ENCODE data around the gene NTNG1. TPM values are rescaled to one million over a fixed set of nuclear protein-coding genes. Genes with fewer than 3 reads are reported as not detected.

Gene NTNG1
- total RNA-seq, 1 donor from 2014 or later, result 5.7 TPM

DNA sequence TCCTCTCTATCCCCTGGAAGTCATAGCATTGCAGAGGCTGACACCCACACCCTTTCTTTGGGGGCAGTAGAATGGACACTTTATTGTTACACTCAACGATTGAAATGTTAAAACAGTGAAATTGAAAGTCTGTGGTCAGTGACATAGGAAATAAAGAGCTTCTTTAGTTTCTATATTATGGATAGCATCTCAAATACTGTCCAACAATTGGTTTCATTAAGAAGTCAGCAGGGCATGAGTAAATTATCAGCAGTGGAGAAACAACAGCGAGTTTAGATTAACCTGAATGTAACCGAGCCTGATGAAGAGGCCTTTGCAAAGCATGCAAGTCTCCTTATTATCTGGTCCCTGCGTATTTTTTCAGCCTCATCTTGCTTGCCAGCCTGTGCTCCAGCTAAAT is 350.7 kb downstream of the NTNG1 start:
- intact Hi-C loops (cut with micrococcal nuclease), result no loop called here
- POLR2A ChIA-PET, result no interaction called here
- ATAC-seq (ENCODE audit: low read depth) (no peak), DNase-seq (no peak)
- Mint-ChIP-seq H3K27me3 (no peaks in the 10 kb centered on the region), H3K9me3 (no peaks in the 10 kb centered on the region), H3K27ac (no peak overlapping the region), H3K4me3 (no peak overlapping the region), H3K36me3 (ENCODE audit: low read depth) (no peaks in the 10 kb centered on the region), H3K4me1 (peaks cover 9% of the 10 kb centered on the region)
- CTCF ChIA-PET, result no interaction called here
- TF ChIP-seq, protein P1, sequence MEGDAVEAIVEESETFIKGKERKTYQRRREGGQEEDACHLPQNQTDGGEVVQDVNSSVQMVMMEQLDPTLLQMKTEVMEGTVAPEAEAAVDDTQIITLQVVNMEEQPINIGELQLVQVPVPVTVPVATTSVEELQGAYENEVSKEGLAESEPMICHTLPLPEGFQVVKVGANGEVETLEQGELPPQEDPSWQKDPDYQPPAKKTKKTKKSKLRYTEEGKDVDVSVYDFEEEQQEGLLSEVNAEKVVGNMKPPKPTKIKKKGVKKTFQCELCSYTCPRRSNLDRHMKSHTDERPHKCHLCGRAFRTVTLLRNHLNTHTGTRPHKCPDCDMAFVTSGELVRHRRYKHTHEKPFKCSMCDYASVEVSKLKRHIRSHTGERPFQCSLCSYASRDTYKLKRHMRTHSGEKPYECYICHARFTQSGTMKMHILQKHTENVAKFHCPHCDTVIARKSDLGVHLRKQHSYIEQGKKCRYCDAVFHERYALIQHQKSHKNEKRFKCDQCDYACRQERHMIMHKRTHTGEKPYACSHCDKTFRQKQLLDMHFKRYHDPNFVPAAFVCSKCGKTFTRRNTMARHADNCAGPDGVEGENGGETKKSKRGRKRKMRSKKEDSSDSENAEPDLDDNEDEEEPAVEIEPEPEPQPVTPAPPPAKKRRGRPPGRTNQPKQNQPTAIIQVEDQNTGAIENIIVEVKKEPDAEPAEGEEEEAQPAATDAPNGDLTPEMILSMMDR (IDR thresholded peaks at IDR 0.05), result no peak

DNA sequence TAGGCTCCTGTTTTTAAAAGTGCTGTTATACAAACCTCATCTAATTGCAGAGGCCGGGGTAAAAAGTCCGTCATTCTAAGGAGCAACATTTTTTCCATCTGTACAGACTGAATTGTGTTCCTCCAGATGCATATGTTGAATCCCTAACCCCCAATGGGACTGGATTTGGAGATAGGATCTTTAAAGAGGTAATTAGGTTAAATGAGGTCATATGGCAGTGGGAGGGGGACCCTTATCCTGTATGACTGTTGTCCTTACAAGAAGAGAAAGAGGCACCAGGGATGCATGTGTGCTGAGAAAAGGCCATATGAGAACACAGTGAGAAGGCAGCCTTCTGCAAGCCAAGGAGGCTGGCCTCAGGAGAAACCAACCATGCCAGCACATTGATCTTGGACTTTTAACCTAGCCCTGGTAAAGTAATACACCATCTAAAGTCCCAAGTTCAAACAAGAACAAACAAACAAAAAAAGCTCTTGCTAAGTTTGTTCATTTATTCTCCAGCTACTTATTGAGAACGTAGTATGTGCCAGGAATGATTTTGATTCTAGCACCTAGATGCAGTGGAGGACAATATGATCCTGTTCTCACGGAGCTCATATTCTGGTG is 352.4 kb downstream of the NTNG1 start:
- no peak for ATAC-seq (ENCODE audit: low read depth)
- POLR2A ChIA-PET, result no interaction called here
- CTCF ChIA-PET, result no interaction called here
- TF ChIP-seq, protein P1 (IDR thresholded peaks at IDR 0.05), result no peak
- H3K27ac Mint-ChIP-seq, result no peak overlapping the region
- no peaks in the 10 kb centered on the region for H3K27me3 Mint-ChIP-seq
- H3K36me3 Mint-ChIP-seq (ENCODE audit: low read depth), result no peaks in the 10 kb centered on the region
- H3K9me3 Mint-ChIP-seq, result no peaks in the 10 kb centered on the region
- intact Hi-C loops (cut with micrococcal nuclease), result no loop called here
- no peak overlapping the region for H3K4me3 Mint-ChIP-seq
- peaks cover 9% of the 10 kb centered on the region for H3K4me1 Mint-ChIP-seq
- no peak for DNase-seq

DNA sequence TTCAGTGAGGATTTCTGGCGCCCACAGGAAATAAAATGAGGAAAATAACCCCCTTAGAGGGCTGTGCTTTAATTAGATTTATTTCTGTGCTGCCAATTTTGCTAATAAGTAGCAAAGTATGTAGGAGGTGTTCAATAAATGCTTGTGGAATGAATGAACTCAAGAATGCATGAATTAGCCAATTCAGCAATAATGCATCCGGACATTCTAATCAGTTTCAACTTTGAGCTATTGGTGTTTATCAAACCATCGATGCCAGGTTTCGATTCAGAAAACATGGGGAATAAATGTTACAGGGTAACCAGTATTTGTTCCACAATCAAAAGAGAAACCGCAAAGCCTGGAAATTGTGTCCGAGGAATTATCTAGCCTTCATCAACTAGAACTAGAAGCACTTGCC is 353.2 kb downstream of the NTNG1 start:
- H3K4me1 Mint-ChIP-seq, result peaks cover 14% of the 10 kb centered on the region
- ChIA-PET POLR2A (no interaction called here), CTCF (no interaction called here)
- DNase-seq (no peak), ATAC-seq (ENCODE audit: low read depth) (no peak)
- intact Hi-C loops (cut with micrococcal nuclease), result no loop called here
- no peaks in the 10 kb centered on the region for H3K27me3 Mint-ChIP-seq
- no peak overlapping the region for H3K27ac Mint-ChIP-seq
- H3K9me3 Mint-ChIP-seq, result no peaks in the 10 kb centered on the region
- H3K36me3 Mint-ChIP-seq (ENCODE audit: low read depth), result no peaks in the 10 kb centered on the region
- H3K4me3 Mint-ChIP-seq, result no peak overlapping the region
- TF ChIP-seq, protein P1 (IDR thresholded peaks at IDR 0.05), result no peak

DNA sequence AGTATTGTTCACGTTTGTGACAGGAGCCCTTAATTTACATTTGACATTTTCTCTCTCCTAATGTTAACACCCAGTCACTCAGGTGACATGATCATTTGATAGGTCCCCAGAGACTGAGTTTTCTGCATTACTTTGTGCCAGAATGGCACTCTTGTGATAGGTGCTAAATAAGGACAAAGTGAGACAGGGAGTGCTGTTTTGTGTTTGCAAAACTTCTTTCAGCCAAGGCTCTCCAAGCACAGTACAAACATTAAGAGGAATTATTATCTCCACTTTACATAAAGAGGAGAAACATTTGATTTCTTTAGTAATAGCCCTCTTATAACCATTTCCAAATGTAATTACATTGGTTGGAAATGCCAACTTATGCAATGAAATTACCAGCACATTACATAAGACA is 355.2 kb downstream of the NTNG1 start:
- H3K4me1 Mint-ChIP-seq, result peaks cover 20% of the 10 kb centered on the region
- intact Hi-C loops (cut with micrococcal nuclease), result no loop called here
- POLR2A ChIA-PET, result no interaction called here

DNA sequence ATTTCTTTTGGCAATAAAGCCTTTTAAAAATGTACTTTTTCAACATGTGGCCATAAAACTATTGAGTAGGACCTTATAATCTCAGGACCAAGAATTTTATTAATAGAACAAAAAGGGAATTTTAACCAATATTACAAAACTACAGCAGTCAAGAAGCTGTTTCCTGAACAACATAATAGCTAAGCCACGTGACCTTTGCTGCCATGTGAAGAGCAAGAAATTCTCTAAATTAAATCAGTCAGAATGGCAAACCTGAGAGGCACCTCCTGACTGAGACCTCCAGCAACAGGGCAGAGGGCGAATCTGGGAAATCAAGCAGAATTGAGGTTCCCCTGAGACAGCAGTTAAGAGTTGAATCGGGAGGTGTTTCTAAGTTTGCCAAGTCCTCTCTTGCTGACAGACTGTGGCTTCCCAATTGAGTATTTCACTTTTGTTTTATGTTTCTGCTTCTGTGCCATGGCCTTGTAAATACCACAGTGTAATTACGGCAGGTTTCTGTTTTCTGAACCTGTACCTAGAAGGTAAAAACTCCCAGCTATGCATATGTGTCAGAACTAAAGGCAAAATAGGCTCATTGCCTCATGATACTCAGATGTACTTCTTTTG is 358.4 kb downstream of the NTNG1 start:
- POLR2A ChIA-PET, result interaction anchor here (0.6 kb wide), 1 partner anchor 1162 kb away, joined by 3 read pairs; the partner anchor contains the start of gene HENMT1
- intact Hi-C loops (cut with micrococcal nuclease), result no loop called here
- ATAC-seq (ENCODE audit: low read depth) (no peak), DNase-seq (no peak)
- Mint-ChIP-seq H3K9me3 (no peaks in the 10 kb centered on the region), H3K36me3 (ENCODE audit: low read depth) (no peaks in the 10 kb centered on the region), H3K27ac (peak overlapping the region; percentile 25), H3K4me1 (peaks cover 20% of the 10 kb centered on the region), H3K27me3 (no peaks in the 10 kb centered on the region), H3K4me3 (peak overlapping the region; percentile 12)
- CTCF ChIA-PET, result no interaction called here
- TF ChIP-seq, protein P1 (IDR thresholded peaks at IDR 0.05), result no peak

More for the DNA sequence above, 355.2 kb downstream of the NTNG1 start:
- TF ChIP-seq, protein P1 (IDR thresholded peaks at IDR 0.05), result no peak
- no peak overlapping the region for H3K27ac Mint-ChIP-seq
- ATAC-seq (ENCODE audit: low read depth) (no peak), DNase-seq (no peak)
- no peaks in the 10 kb centered on the region for H3K9me3 Mint-ChIP-seq
- H3K27me3 Mint-ChIP-seq, result no peaks in the 10 kb centered on the region
- H3K36me3 Mint-ChIP-seq (ENCODE audit: low read depth), result no peaks in the 10 kb centered on the region
- H3K4me3 Mint-ChIP-seq, result no peak overlapping the region
- CTCF ChIA-PET, result no interaction called here

Measured in activated B cell treated with CpG ODN at 0.5 μM for 24 hours (primary cell).